ENCODE measurements around the gene PACRG.

DNA sequence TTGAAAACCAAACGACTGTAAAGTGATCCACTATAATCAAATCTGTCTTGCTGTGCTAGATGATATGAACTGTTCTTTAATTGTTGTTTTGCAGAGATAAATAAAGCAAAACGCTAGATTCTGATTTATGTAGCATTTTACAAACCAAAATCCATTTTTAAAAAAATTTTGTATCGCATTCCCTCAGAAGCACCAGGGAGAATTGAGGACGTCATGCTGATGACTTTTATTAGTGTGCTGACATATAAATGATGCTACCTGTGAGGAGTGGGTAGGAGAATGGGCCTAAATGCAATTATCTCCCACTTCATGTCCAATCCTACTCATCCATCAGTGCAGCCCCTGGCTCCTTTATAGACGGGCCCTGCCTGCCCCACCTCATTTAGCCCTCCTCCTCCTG, 282.4 kb downstream of the PACRG start:
- TF ChIP-seq, protein P1, sequence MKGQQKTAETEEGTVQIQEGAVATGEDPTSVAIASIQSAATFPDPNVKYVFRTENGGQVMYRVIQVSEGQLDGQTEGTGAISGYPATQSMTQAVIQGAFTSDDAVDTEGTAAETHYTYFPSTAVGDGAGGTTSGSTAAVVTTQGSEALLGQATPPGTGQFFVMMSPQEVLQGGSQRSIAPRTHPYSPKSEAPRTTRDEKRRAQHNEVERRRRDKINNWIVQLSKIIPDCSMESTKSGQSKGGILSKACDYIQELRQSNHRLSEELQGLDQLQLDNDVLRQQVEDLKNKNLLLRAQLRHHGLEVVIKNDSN (CRISPR knock-in tag; IDR thresholded peaks at IDR 0.05): no peak
- TF ChIP-seq CTCF (IDR thresholded peaks at IDR 0.05) (no peak), MLX (CRISPR knock-in tag; IDR thresholded peaks at IDR 0.05) (no peak), ZNF138 (CRISPR knock-in tag; conservative IDR thresholded peaks at IDR 0.05) (no peak), MYBL2 (CRISPR knock-in tag; IDR thresholded peaks at IDR 0.05) (no peak), SMAD3 (CRISPR knock-in tag; IDR thresholded peaks at IDR 0.05; ENCODE audit: borderline replicate concordance) (no peak), ZNF121 (CRISPR knock-in tag; IDR thresholded peaks at IDR 0.05) (no peak), FOXK1 (CRISPR knock-in tag; IDR thresholded peaks at IDR 0.05) (no peak), NFE2L1 (CRISPR knock-in tag; IDR thresholded peaks at IDR 0.05) (no peak), ZBTB21 (CRISPR knock-in tag; IDR thresholded peaks at IDR 0.05; ENCODE audit: borderline replicate concordance) (no peak)
- TF ChIP-seq, protein P2, sequence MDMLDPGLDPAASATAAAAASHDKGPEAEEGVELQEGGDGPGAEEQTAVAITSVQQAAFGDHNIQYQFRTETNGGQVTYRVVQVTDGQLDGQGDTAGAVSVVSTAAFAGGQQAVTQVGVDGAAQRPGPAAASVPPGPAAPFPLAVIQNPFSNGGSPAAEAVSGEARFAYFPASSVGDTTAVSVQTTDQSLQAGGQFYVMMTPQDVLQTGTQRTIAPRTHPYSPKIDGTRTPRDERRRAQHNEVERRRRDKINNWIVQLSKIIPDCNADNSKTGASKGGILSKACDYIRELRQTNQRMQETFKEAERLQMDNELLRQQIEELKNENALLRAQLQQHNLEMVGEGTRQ (CRISPR knock-in tag; IDR thresholded peaks at IDR 0.05): no peak
- TF ChIP-seq, protein P3, sequence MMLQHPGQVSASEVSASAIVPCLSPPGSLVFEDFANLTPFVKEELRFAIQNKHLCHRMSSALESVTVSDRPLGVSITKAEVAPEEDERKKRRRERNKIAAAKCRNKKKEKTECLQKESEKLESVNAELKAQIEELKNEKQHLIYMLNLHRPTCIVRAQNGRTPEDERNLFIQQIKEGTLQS (CRISPR knock-in tag; conservative IDR thresholded peaks at IDR 0.05): no peak
- TF ChIP-seq, protein P4, sequence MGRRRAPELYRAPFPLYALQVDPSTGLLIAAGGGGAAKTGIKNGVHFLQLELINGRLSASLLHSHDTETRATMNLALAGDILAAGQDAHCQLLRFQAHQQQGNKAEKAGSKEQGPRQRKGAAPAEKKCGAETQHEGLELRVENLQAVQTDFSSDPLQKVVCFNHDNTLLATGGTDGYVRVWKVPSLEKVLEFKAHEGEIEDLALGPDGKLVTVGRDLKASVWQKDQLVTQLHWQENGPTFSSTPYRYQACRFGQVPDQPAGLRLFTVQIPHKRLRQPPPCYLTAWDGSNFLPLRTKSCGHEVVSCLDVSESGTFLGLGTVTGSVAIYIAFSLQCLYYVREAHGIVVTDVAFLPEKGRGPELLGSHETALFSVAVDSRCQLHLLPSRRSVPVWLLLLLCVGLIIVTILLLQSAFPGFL (CRISPR knock-in tag; IDR thresholded peaks at IDR 0.05; ENCODE audit: borderline replicate concordance): no peak
- TF ChIP-seq, protein P5, sequence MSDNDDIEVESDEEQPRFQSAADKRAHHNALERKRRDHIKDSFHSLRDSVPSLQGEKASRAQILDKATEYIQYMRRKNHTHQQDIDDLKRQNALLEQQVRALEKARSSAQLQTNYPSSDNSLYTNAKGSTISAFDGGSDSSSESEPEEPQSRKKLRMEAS (CRISPR knock-in tag; IDR thresholded peaks at IDR 0.05): no peak
